ENCODE results near the gene ZBTB43. TPM values are rescaled to one million over a fixed set of nuclear protein-coding genes. Genes with fewer than 3 reads are reported as not detected.

Gene ZBTB43, protein sequence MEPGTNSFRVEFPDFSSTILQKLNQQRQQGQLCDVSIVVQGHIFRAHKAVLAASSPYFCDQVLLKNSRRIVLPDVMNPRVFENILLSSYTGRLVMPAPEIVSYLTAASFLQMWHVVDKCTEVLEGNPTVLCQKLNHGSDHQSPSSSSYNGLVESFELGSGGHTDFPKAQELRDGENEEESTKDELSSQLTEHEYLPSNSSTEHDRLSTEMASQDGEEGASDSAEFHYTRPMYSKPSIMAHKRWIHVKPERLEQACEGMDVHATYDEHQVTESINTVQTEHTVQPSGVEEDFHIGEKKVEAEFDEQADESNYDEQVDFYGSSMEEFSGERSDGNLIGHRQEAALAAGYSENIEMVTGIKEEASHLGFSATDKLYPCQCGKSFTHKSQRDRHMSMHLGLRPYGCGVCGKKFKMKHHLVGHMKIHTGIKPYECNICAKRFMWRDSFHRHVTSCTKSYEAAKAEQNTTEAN
- total RNA-seq (38.0 TPM), polyA plus RNA-seq (1 to 10 TPM; 4.5 to 8.2 (median 7.1) TPM)

DNA sequence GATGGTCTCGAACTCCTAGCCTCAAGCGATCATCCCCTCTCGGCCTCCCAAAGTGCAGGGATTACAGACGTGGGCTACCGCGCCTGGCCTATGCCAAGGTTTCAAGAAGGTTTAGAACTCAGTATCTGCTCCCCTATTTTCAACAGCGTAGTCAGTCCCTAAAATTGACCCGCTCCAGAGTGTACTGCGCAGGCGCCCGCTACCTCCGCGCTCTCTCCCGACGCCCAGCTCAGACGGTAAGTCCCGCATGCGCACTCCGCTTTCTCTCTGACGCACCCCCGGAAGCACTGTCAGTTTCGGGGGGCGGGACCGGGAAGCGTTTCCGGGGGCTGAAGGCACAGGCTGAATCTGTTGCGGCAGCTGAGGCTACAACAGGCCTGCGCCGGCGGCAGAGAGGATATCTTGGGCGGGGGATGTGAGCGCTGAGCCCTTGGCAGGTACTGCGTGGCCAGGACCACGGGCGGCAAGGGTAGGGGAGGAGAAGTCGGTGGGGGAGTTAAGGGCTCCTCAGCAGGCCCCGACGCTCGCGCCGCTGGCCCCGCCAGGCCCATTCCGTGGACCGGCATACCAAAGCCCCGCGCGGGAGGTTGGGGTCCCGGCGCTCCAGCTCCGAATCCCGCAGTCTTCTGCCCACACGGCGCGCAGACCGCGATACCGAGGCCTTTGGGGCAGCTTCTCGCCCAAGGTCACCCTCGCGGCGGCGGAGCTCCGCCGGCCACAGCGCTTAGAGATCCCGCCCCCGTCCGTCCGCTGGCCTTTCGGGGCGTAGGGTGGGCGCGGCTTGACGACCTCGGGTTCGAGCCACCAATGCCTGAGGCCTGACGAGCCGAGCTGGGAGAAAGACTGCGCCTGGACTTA lies at the start of gene ZBTB43:
Gene ZBTB43, plus strand, starts transcription at position 345 of the 858 bp plus-strand sequence. CDS start 27,470 bp downstream, outside the sequence.
- Mint-ChIP-seq H3K27ac (peak within 1 kb of the TSS; percentile 95 to 99 (median 97)), H3K4me1 (peaks cover 27 to 49% (median 37%) of the 10 kb centered on the region in 4 donors), H3K27me3 (peaks cover 16% of the 10 kb centered on the region), H3K4me3 (peak within 1 kb of the TSS; percentile 91 to 97 (median 94)), H3K36me3 (peaks cover 11% of the 10 kb centered on the region), H3K9me3 (peaks cover 0 to 5% (median 2%) of the 10 kb centered on the region in 7 donors)
- ATAC-seq (ENCODE audit: low read depth in 2 of 2), result peak; percentile 86
- peak; percentile 96 to 98 (median 97) for DNase-seq
- peaks cover 18% of the 10 kb centered on the region for H3K4me1 ChIP-seq (ENCODE audit: control insufficient read depth, insufficient read depth, low read length, poor library complexity, severe bottlenecking)
- peak within 1 kb of the TSS; percentile 93 for H3K4me3 ChIP-seq (ENCODE audit: low read depth, low read length)
- H3K9me3 ChIP-seq (ENCODE audit: control insufficient read depth in 2 of 2, low read length in 2 of 2), result no peaks in the 10 kb centered on the region
- peaks cover 9% of the 10 kb centered on the region for H3K36me3 ChIP-seq (ENCODE audit: control insufficient read depth, insufficient read depth, low read length)
- H3K27ac ChIP-seq (ENCODE audit: insufficient read depth, low read length, poor library complexity, severe bottlenecking), result peak within 1 kb of the TSS; percentile 84
- H3K27me3 ChIP-seq (ENCODE audit: control insufficient read depth, insufficient read depth, low read length), result peaks cover 2% of the 10 kb centered on the region

DNA sequence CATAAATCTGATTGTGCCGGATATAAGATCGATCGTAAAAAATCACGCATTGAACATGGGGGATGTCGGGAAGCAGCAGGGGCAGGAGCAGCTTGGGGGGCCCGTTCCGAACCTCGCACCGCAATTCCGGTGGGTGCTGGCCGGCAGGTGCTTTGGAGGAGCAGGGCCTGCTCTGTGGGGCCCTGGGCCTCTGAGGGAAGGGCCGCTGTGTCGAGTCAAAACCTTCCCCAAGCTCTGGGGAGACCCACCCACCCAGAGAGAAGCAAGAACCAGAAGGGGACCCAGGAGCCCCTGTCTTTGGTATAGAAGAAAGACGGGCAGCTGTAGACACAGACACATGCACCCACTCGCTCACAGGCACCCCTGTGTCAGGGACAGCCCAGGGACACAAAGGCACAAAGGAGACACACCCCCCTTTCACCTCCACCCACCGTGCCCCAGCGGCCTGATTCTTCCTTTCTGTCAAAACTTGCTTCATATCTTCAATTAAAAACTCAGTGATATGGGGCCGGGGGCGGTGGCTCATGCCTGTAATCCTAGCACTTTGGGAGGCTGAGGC lies 49.4 kb upstream of the ZBTB43 start:
- ATAC-seq (ENCODE audit: low read depth in 2 of 2), result no peak
- peaks cover 0 to 2% (median 0%) of the 10 kb centered on the region in 4 donors for H3K4me1 Mint-ChIP-seq
- Histone ChIP-seq H3K4me3 (ENCODE audit: low read depth, low read length) (no peak overlapping the region), H3K27me3 (ENCODE audit: control insufficient read depth, insufficient read depth, low read length) (peaks cover 2% of the 10 kb centered on the region), H3K4me1 (ENCODE audit: control insufficient read depth, insufficient read depth, low read length, poor library complexity, severe bottlenecking) (no peaks in the 10 kb centered on the region), H3K9me3 (ENCODE audit: control insufficient read depth in 2 of 2, low read length in 2 of 2) (no peaks in the 10 kb centered on the region), H3K36me3 (ENCODE audit: control insufficient read depth, insufficient read depth, low read length) (no peaks in the 10 kb centered on the region), H3K27ac (ENCODE audit: insufficient read depth, low read length, poor library complexity, severe bottlenecking) (no peak overlapping the region)
- H3K36me3 Mint-ChIP-seq, result no peaks in the 10 kb centered on the region
- no peak overlapping the region for H3K4me3 Mint-ChIP-seq
- no peak for DNase-seq
- H3K27ac Mint-ChIP-seq, result no peak overlapping the region
- H3K9me3 Mint-ChIP-seq, result no peaks in the 10 kb centered on the region
- no peaks in the 10 kb centered on the region for H3K27me3 Mint-ChIP-seq

DNA sequence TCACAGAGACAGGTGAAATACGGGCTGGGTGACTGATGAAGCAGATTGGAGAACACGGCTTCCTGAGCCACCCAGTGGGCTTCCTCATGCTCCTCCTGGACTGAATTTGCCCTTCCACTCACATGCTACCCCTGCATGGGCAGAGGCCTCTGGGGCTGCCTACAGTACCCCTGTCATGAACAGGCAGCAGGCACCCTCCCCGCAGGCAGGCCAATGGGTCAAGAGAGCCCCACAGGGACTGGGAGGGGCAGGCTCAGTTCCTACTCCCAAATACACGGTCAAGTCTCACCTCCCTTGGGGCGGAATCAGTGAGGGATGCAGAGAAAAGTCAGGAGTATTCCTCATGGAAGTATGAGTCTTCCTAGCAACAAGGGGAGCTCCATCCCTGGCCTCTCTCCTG lies 48.6 kb upstream of the ZBTB43 start:
- Histone ChIP-seq H3K36me3 (ENCODE audit: control insufficient read depth, insufficient read depth, low read length) (no peaks in the 10 kb centered on the region), H3K9me3 (ENCODE audit: control insufficient read depth in 2 of 2, low read length in 2 of 2) (no peaks in the 10 kb centered on the region), H3K4me1 (ENCODE audit: control insufficient read depth, insufficient read depth, low read length, poor library complexity, severe bottlenecking) (no peaks in the 10 kb centered on the region), H3K27me3 (ENCODE audit: control insufficient read depth, insufficient read depth, low read length) (peaks cover 2% of the 10 kb centered on the region), H3K4me3 (ENCODE audit: low read depth, low read length) (no peak overlapping the region), H3K27ac (ENCODE audit: insufficient read depth, low read length, poor library complexity, severe bottlenecking) (no peak overlapping the region)
- H3K9me3 Mint-ChIP-seq, result no peaks in the 10 kb centered on the region
- no peaks in the 10 kb centered on the region for H3K36me3 Mint-ChIP-seq
- DNase-seq (no peak), ATAC-seq (ENCODE audit: low read depth in 2 of 2) (no peak)
- no peaks in the 10 kb centered on the region for H3K4me1 Mint-ChIP-seq
- H3K4me3 Mint-ChIP-seq, result no peak overlapping the region
- no peaks in the 10 kb centered on the region for H3K27me3 Mint-ChIP-seq
- H3K27ac Mint-ChIP-seq, result no peak overlapping the region

DNA sequence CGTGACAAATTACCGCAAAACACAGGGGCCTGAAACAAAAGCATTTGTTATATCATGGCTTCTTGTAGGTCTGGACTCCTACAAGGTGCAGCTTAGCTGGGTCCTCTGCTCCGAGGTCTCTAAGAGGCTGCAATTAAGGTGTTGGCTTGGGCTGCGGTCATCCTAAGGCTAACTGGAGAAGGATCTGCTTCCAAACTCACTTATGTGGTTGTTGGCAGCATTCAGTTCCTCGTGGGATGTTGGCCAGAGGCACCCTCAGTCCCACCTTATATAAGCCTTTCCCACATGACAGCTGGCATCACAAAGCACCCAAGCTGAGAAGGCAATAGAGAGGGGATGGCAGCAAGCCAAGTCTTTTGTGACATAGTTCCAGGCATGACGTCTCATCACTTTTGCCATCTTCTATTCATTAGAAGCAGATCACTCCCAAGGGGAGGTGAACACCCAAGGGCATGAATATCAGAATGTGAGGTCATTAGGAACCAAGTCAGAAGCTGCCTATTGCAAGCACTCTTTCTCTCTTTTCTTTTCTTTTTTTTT lies 47.9 kb upstream of the ZBTB43 start:
- H3K4me3 Mint-ChIP-seq, result no peak overlapping the region
- H3K27ac Mint-ChIP-seq, result no peak overlapping the region
- no peaks in the 10 kb centered on the region for H3K36me3 ChIP-seq (ENCODE audit: control insufficient read depth, insufficient read depth, low read length)
- H3K27ac ChIP-seq (ENCODE audit: insufficient read depth, low read length, poor library complexity, severe bottlenecking), result no peak overlapping the region
- no peak overlapping the region for H3K4me3 ChIP-seq (ENCODE audit: low read depth, low read length)
- ATAC-seq (ENCODE audit: low read depth in 2 of 2), result no peak
- no peaks in the 10 kb centered on the region for H3K9me3 Mint-ChIP-seq
- DNase-seq, result no peak
- H3K4me1 ChIP-seq (ENCODE audit: control insufficient read depth, insufficient read depth, low read length, poor library complexity, severe bottlenecking), result no peaks in the 10 kb centered on the region
- no peaks in the 10 kb centered on the region for H3K36me3 Mint-ChIP-seq
- peaks cover 2% of the 10 kb centered on the region for H3K27me3 ChIP-seq (ENCODE audit: control insufficient read depth, insufficient read depth, low read length)
- no peaks in the 10 kb centered on the region for H3K4me1 Mint-ChIP-seq
- H3K9me3 ChIP-seq (ENCODE audit: control insufficient read depth in 2 of 2, low read length in 2 of 2), result no peaks in the 10 kb centered on the region
- H3K27me3 Mint-ChIP-seq, result no peaks in the 10 kb centered on the region

DNA sequence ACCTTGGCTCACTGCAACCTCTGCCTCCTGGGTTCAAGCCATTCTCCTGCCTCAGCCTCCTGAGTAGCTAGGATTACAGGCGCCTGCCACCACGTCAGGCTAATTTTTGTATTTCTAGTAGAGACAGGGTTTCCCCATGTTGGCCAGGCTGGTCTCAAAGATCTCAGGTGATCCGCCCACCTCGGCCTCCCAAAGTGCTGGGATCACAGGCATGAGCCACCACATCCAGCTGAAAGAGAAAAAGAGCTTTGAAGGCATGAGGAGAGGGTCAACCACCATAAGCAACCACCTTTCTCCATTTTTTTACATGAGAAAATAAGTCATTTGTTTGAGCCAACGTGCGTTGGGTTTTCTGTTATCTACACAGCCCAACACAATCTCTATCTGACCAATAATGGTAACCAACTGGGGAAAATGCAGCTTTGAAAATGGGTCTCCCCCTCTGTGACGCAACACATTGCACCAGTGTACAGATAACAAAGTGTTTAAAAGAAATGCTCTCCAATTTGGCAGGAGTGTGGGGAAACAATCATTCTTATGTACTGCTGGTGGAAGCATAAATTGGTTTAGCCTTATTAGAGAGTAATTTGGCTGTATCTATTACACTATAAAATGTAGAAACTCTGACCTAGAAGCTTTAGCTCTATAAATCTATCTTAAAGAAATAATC lies 45.8 kb upstream of the ZBTB43 start:
- Histone ChIP-seq H3K9me3 (ENCODE audit: control insufficient read depth in 2 of 2, low read length in 2 of 2) (no peaks in the 10 kb centered on the region), H3K36me3 (ENCODE audit: control insufficient read depth, insufficient read depth, low read length) (no peaks in the 10 kb centered on the region), H3K4me1 (ENCODE audit: control insufficient read depth, insufficient read depth, low read length, poor library complexity, severe bottlenecking) (no peaks in the 10 kb centered on the region), H3K4me3 (ENCODE audit: low read depth, low read length) (no peak overlapping the region), H3K27me3 (ENCODE audit: control insufficient read depth, insufficient read depth, low read length) (peaks cover 2% of the 10 kb centered on the region), H3K27ac (ENCODE audit: insufficient read depth, low read length, poor library complexity, severe bottlenecking) (no peak overlapping the region)
- no peaks in the 10 kb centered on the region for H3K27me3 Mint-ChIP-seq
- no peaks in the 10 kb centered on the region for H3K36me3 Mint-ChIP-seq
- no peak overlapping the region for H3K4me3 Mint-ChIP-seq
- DNase-seq (no peak), ATAC-seq (ENCODE audit: low read depth in 2 of 2) (no peak)
- H3K4me1 Mint-ChIP-seq, result no peaks in the 10 kb centered on the region
- H3K9me3 Mint-ChIP-seq, result no peaks in the 10 kb centered on the region
- H3K27ac Mint-ChIP-seq, result no peak overlapping the region

DNA sequence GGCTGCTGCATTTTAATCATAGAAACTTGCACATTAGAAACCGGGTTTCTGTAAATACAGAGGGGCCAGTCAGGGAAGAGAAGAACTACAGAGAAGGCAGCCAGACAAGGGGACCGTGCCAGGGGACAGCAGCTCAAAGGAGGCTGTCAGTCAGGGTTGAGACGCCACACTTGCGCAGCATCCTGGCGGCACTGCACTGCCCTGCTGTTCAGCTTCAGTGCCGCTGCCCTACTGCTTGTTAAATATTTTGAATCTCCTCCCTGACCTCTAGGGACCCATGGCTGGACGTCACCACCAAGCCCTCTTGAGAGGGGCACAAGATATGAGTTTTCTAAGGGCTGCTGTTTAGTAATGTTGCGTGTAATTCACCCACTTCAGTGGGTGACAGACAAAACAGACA lies 43.6 kb upstream of the ZBTB43 start:
- H3K4me1 ChIP-seq (ENCODE audit: control insufficient read depth, insufficient read depth, low read length, poor library complexity, severe bottlenecking), result no peaks in the 10 kb centered on the region
- ATAC-seq (ENCODE audit: low read depth in 2 of 2), result no peak
- H3K9me3 ChIP-seq (ENCODE audit: control insufficient read depth in 2 of 2, low read length in 2 of 2), result no peaks in the 10 kb centered on the region
- no peaks in the 10 kb centered on the region for H3K4me1 Mint-ChIP-seq
- H3K4me3 ChIP-seq (ENCODE audit: low read depth, low read length), result no peak overlapping the region
- peak overlapping the region in 1 of 3 donors; percentile 73 for H3K27ac Mint-ChIP-seq
- peaks cover 2% of the 10 kb centered on the region for H3K27me3 ChIP-seq (ENCODE audit: control insufficient read depth, insufficient read depth, low read length)
- no peak overlapping the region for H3K27ac ChIP-seq (ENCODE audit: insufficient read depth, low read length, poor library complexity, severe bottlenecking)
- no peaks in the 10 kb centered on the region for H3K36me3 ChIP-seq (ENCODE audit: control insufficient read depth, insufficient read depth, low read length)
- no peak overlapping the region for H3K4me3 Mint-ChIP-seq
- H3K9me3 Mint-ChIP-seq, result no peaks in the 10 kb centered on the region
- no peak for DNase-seq
- peaks cover 4% of the 10 kb centered on the region for H3K27me3 Mint-ChIP-seq
- no peaks in the 10 kb centered on the region for H3K36me3 Mint-ChIP-seq

DNA sequence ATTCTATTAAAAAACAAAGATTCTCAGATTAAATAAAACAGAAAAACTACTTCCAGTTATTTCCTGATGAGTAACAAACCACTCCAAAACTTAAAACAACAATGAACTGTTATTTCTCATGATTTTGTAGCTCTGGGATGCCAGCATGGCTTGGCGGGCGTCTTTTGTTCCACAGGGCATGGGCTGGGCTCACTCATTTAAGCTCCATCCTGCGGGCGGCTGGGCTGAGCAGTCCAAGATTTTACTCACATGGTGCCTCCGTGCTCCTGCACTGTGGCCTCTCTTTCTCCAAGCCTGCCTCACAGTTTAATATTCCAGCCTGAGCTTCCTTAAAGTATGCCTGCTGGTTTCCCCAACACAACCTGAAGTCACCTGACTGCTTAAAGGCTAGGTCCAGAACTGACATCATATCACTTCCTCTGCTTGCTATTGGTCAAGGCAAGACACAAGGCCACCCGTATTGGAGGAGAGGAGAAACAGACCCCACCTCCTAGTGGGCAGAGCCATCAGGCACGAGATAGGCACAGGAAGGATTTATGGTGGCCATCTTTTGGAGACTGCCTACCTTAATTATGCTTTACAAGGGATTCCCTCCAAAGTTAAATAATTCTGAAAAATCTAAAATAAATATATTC lies 41.6 kb upstream of the ZBTB43 start:
- H3K27me3 ChIP-seq (ENCODE audit: control insufficient read depth, insufficient read depth, low read length), result peaks cover 2% of the 10 kb centered on the region
- no peaks in the 10 kb centered on the region for H3K36me3 Mint-ChIP-seq
- DNase-seq, result no peak
- H3K4me1 Mint-ChIP-seq, result no peaks in the 10 kb centered on the region
- H3K27me3 Mint-ChIP-seq, result peaks cover 4% of the 10 kb centered on the region
- no peaks in the 10 kb centered on the region for H3K36me3 ChIP-seq (ENCODE audit: control insufficient read depth, insufficient read depth, low read length)
- no peak overlapping the region for H3K27ac Mint-ChIP-seq
- H3K27ac ChIP-seq (ENCODE audit: insufficient read depth, low read length, poor library complexity, severe bottlenecking), result no peak overlapping the region
- no peak for ATAC-seq (ENCODE audit: low read depth in 2 of 2)
- H3K4me3 ChIP-seq (ENCODE audit: low read depth, low read length), result no peak overlapping the region
- no peaks in the 10 kb centered on the region for H3K9me3 Mint-ChIP-seq
- no peak overlapping the region for H3K4me3 Mint-ChIP-seq
- no peaks in the 10 kb centered on the region for H3K9me3 ChIP-seq (ENCODE audit: control insufficient read depth in 2 of 2, low read length in 2 of 2)
- H3K4me1 ChIP-seq (ENCODE audit: control insufficient read depth, insufficient read depth, low read length, poor library complexity, severe bottlenecking), result no peaks in the 10 kb centered on the region
